ENCODE data around the gene SPECC1. TPM values are rescaled to one million over a fixed set of nuclear protein-coding genes. Genes with fewer than 3 reads are reported as not detected.
"Not testable (repeated sequence)": the region's sequence is repeated elsewhere in the genome, so short reads cannot be mapped to it uniquely, and the experiment has no call there.

SPECC1 gene
- total RNA-seq, 3 donors from 2014 or later = 36.4 to 59.0 (median 51.8) TPM

- no peaks in the 10 kb centered on the region for H3K4me1 ChIP-seq
- H3K9me3 ChIP-seq = no peaks in the 10 kb centered on the region
- no peaks in the 10 kb centered on the region for H3K27me3 ChIP-seq
- no peaks in the 10 kb centered on the region for H3K36me3 ChIP-seq
- H3K27ac ChIP-seq = peak overlapping the region in 1 of 2 donors; percentile 20
- intact Hi-C loops (cut with DNase I; ENCODE audit: low total_unique reads) = no loop called here
- no peak overlapping the region for H3K4me3 ChIP-seq
- no peak for DNase-seq (ENCODE audit: low spot score in 2 of 2)
- TF ChIP-seq POLR2AphosphoS5 (IDR thresholded peaks at IDR 0.05) (no peak), CTCF (IDR thresholded peaks at IDR 0.05) (no peak), POLR2A (IDR thresholded peaks at IDR 0.05) (no peak)
Observed at GRCh38 chr17:20103454-20104446, 94.6 kb downstream of the SPECC1 start.

GRCh38 chr17:20105539-20106280, 96.6 kb downstream of the SPECC1 start:
- TF ChIP-seq CTCF (IDR thresholded peaks at IDR 0.05) = no peak
- no peak for TF ChIP-seq POLR2A (IDR thresholded peaks at IDR 0.05)
- TF ChIP-seq POLR2AphosphoS5 (IDR thresholded peaks at IDR 0.05) = no peak
- intact Hi-C loops (cut with DNase I; ENCODE audit: low total_unique reads) = no loop called here
- no peaks in the 10 kb centered on the region for H3K4me1 ChIP-seq
- no peaks in the 10 kb centered on the region for H3K9me3 ChIP-seq
- no peak overlapping the region for H3K27ac ChIP-seq
- no peak overlapping the region for H3K4me3 ChIP-seq
- DNase-seq (ENCODE audit: low spot score in 2 of 2) = no peak
- no peaks in the 10 kb centered on the region for H3K36me3 ChIP-seq
- no peaks in the 10 kb centered on the region for H3K27me3 ChIP-seq

- H3K4me1 ChIP-seq; H3K9me3 ChIP-seq; H3K27me3 ChIP-seq; intact Hi-C loops (cut with DNase I; ENCODE audit: low total_unique reads); DNase-seq (ENCODE audit: low spot score in 2 of 2); H3K36me3 ChIP-seq; H3K4me3 ChIP-seq: not testable (repeated sequence)
- peak overlapping the region in 1 of 2 donors; percentile 3 for H3K27ac ChIP-seq
Observed at GRCh38 chr17:20106446-20106845, 97.3 kb downstream of the SPECC1 start.

- DNase-seq (ENCODE audit: low spot score in 2 of 2) = no peak
- no peak overlapping the region for H3K4me3 ChIP-seq
- no peaks in the 10 kb centered on the region for H3K27me3 ChIP-seq
- H3K4me1 ChIP-seq = no peaks in the 10 kb centered on the region
- TF ChIP-seq POLR2A (IDR thresholded peaks at IDR 0.05) = no peak
- TF ChIP-seq POLR2AphosphoS5 (IDR thresholded peaks at IDR 0.05) = no peak
- no peak for TF ChIP-seq CTCF (IDR thresholded peaks at IDR 0.05)
- intact Hi-C loops (cut with DNase I; ENCODE audit: low total_unique reads) = no loop called here
- no peak overlapping the region for H3K27ac ChIP-seq
- H3K36me3 ChIP-seq = no peaks in the 10 kb centered on the region
- no peaks in the 10 kb centered on the region for H3K9me3 ChIP-seq
Observed at GRCh38 chr17:20109076-20109475, 99.9 kb downstream of the SPECC1 start.

- Histone ChIP-seq H3K36me3 (no peaks in the 10 kb centered on the region), H3K4me3 (no peak overlapping the region), H3K4me1 (no peaks in the 10 kb centered on the region), H3K27me3 (no peaks in the 10 kb centered on the region), H3K27ac (no peak overlapping the region), H3K9me3 (no peaks in the 10 kb centered on the region)
- intact Hi-C loops (cut with DNase I; ENCODE audit: low total_unique reads) = no loop called here
- DNase-seq (ENCODE audit: low spot score in 2 of 2) = no peak
- TF ChIP-seq CTCF (IDR thresholded peaks at IDR 0.05) (no peak), POLR2AphosphoS5 (IDR thresholded peaks at IDR 0.05) (no peak), POLR2A (IDR thresholded peaks at IDR 0.05) (no peak)
Observed at GRCh38 chr17:20111538-20111937, 102.4 kb downstream of the SPECC1 start.

All from breast epithelium (tissue), 4 donors.